IMR-90 (cell line): ENCODE measurements around the gene ADAMTS9. TPM values are rescaled to one million over a fixed set of nuclear protein-coding genes. Genes with fewer than 3 reads are reported as not detected.

Experiments used
- ATAC-seq: fragments of 200-7000 bp; cut with Tn5 transposase; 2 replicates; pipeline ENCODE4 v1.9.1; 2020; ENCODE audit warnings: low read depth, mild to moderate bottlenecking, moderate library complexity
- BruUV-seq: library from RNA; stranded (reverse); fragments of 400-500 nt; replicated peaks from 2 replicates; lab custom pipeline; 2021; lab: Mats Ljungman, UMichigan
- CTCF ChIA-PET: fragments of 300-600 bp; formaldehyde crosslinking; extraction: SDS; loops from one replicate; lab custom pipeline; 2021; ENCODE audit warnings: antibody characterized with exemption; lab: Yijun Ruan, JAX
- POLR2A ChIA-PET: fragments of 300-600 bp; sonication (Branson Sonifier 250); formaldehyde crosslinking; loops from one replicate; lab custom pipeline; 2022; ENCODE audit warnings: antibody characterized with exemption; ENCODE audit not compliant: unreplicated experiment; lab: Charles Lee
- DNase-seq: peaks from one replicate; pipeline ENCODE4 v3.0.0; 2013
- H2AFZ ChIP-seq: replicated peaks from 2 replicates; pipeline ENCODE3; 2013; ENCODE audit warnings: low read length, mild to moderate bottlenecking; ENCODE audit not compliant: poor library complexity
- H2AK5ac ChIP-seq: 2 replicates; pipeline ENCODE4 v1.6.1; 2013; ENCODE audit warnings: low read depth, low read length, inconsistent platforms
- H2AK9ac ChIP-seq: replicated peaks from 2 replicates; pipeline ENCODE3; 2013; ENCODE audit warnings: mild to moderate bottlenecking, low read depth, low read length, moderate library complexity; ENCODE audit not compliant: poor library complexity
- H2BK120ac ChIP-seq: 2 replicates; pipeline ENCODE4 v1.6.1; 2013; ENCODE audit warnings: low read depth, low read length, inconsistent platforms
- H2BK15ac ChIP-seq: 3 replicates; pipeline ENCODE4 v1.6.1; 2013; ENCODE audit warnings: low read depth, low read length, inconsistent platforms
- H2BK20ac ChIP-seq: 2 replicates; pipeline ENCODE4 v1.6.1; 2013; ENCODE audit warnings: low read depth, mild to moderate bottlenecking, inconsistent platforms, low read length, moderate library complexity
- H2BK5ac ChIP-seq: 2 replicates; pipeline ENCODE4 v1.6.1; 2013; ENCODE audit warnings: mild to moderate bottlenecking, low read depth, low read length, inconsistent platforms; ENCODE audit not compliant: poor library complexity, severe bottlenecking
- H3K14ac ChIP-seq: replicated peaks from 2 replicates; pipeline ENCODE4 v1.6.1; 2013; ENCODE audit warnings: low read depth, low read length, inconsistent platforms
- H3K18ac ChIP-seq: 2 replicates; pipeline ENCODE4 v1.6.1; 2013; ENCODE audit warnings: low read depth, low read length, control low read depth
- H3K23ac ChIP-seq: 2 replicates; pipeline ENCODE4 v1.6.1; 2013; ENCODE audit warnings: low read depth, low read length, inconsistent platforms
- H3K27ac ChIP-seq: 2 replicates; pipeline ENCODE4 v1.5.1; 2013; ENCODE audit warnings: mild to moderate bottlenecking, control low read depth, low read length; ENCODE audit not compliant: insufficient read depth
- H3K27me3 ChIP-seq: 2 replicates; pipeline ENCODE4 v1.6.1; 2013; ENCODE audit warnings: low read length; ENCODE audit not compliant: control insufficient read depth, insufficient read depth
- H3K36me3 ChIP-seq: 2 replicates; pipeline ENCODE4 v1.6.1; 2013; ENCODE audit warnings: low read length, mixed read lengths; ENCODE audit not compliant: control insufficient read depth, insufficient read depth
- H3K4ac ChIP-seq: 2 replicates; pipeline ENCODE4 v1.6.1; 2013; ENCODE audit warnings: low read depth, low read length, inconsistent platforms
- H3K4me1 ChIP-seq: 2 replicates; pipeline ENCODE4 v1.6.1; 2013; ENCODE audit warnings: low read length, mixed read lengths; ENCODE audit not compliant: control insufficient read depth, insufficient read depth
- H3K4me2 ChIP-seq: 2 replicates; pipeline ENCODE4 v1.6.1; 2013; ENCODE audit warnings: low read depth, mild to moderate bottlenecking, control low read depth, low read length, moderate library complexity
- H3K4me3 ChIP-seq: 2 replicates; pipeline ENCODE4 v1.5.1; 2013; ENCODE audit warnings: low read depth, mild to moderate bottlenecking, control low read depth, low read length, moderate library complexity; ENCODE audit not compliant: insufficient read depth
- H3K56ac ChIP-seq: 2 replicates; pipeline ENCODE4 v1.6.1; 2013; ENCODE audit warnings: low read length, inconsistent platforms; ENCODE audit not compliant: insufficient read depth; ENCODE audit errors: extremely low read depth
- H3K79me1 ChIP-seq, 2 experiments: 2 replicates each; pipeline ENCODE4 v1.6.1; 2013; ENCODE audit warnings: low read length in 2 of 2, inconsistent platforms in 1 of 2, low read depth in 1 of 2
- H3K9ac ChIP-seq: 2 replicates; pipeline ENCODE4 v1.6.1; 2013; ENCODE audit warnings: low read depth, low read length, control low read depth
- H3K9me1 ChIP-seq: 2 replicates; pipeline ENCODE4 v1.6.1; 2013; ENCODE audit warnings: low read length, inconsistent platforms; ENCODE audit not compliant: insufficient read depth
- H3K9me3 ChIP-seq: 2 replicates; pipeline ENCODE4 v1.6.1; 2013; ENCODE audit warnings: low read length; ENCODE audit not compliant: control insufficient read depth, insufficient read depth
- H4K20me1 ChIP-seq: 2 replicates; pipeline ENCODE4 v1.6.1; 2013; ENCODE audit warnings: low read length, inconsistent platforms; ENCODE audit not compliant: insufficient read depth
- H4K5ac ChIP-seq: 2 replicates; pipeline ENCODE4 v1.6.1; 2013; ENCODE audit warnings: mild to moderate bottlenecking, low read depth, low read length, control low read depth
- H4K8ac ChIP-seq, 2 experiments: 2 replicates each; pipeline ENCODE4 v1.6.1; 2013; ENCODE audit warnings: low read depth in 2 of 2, low read length in 2 of 2, control low read depth in 1 of 2, inconsistent platforms in 1 of 2
- H4K91ac ChIP-seq: 2 replicates; pipeline ENCODE4 v1.6.1; 2013; ENCODE audit warnings: low read depth, low read length, inconsistent platforms; ENCODE audit not compliant: insufficient read depth
- BHLHE40 ChIP-seq: fragments of 150-350 bp; IDR thresholded peaks from 2 replicates; pipeline ENCODE4 v1.6.1; 2016; ENCODE audit warnings: mild to moderate bottlenecking, low read depth, low read length
- CEBPB ChIP-seq: IDR thresholded peaks from 2 replicates; pipeline ENCODE4 v1.6.1; 2012; ENCODE audit warnings: low read depth, low read length, improper control_type of control experiment
- CHD1 ChIP-seq: IDR thresholded peaks from 2 replicates; pipeline ENCODE4 v1.6.1; 2012; ENCODE audit warnings: low read depth, low read length, improper control_type of control experiment
- FOS ChIP-seq: fragments of 150-350 bp; IDR thresholded peaks from 2 replicates; pipeline ENCODE4 v1.6.1; 2016; ENCODE audit warnings: low read depth, low read length
- MAFK ChIP-seq: IDR thresholded peaks from 2 replicates; pipeline ENCODE4 v1.6.1; 2012; ENCODE audit warnings: low read depth, low read length, improper control_type of control experiment
- MAZ ChIP-seq: IDR thresholded peaks from 2 replicates; pipeline ENCODE4 v1.6.1; 2012; ENCODE audit warnings: low read depth, mild to moderate bottlenecking, low read length, improper control_type of control experiment, moderate library complexity, borderline replicate concordance
- MXI1 ChIP-seq: IDR thresholded peaks from 2 replicates; pipeline ENCODE4 v1.6.1; 2012; ENCODE audit warnings: low read depth, mild to moderate bottlenecking, low read length, moderate library complexity, borderline replicate concordance
- NFE2L2 ChIP-seq: fragments of 150-350 bp; IDR thresholded peaks from 2 replicates; pipeline ENCODE4 v1.6.1; 2016; ENCODE audit warnings: low read depth, mild to moderate bottlenecking, low read length
- POLR2A ChIP-seq: IDR thresholded peaks from 2 replicates; pipeline ENCODE4 v1.6.1; 2012; ENCODE audit warnings: mild to moderate bottlenecking, low read depth, low read length
- RAD21 ChIP-seq: IDR thresholded peaks from 2 replicates; pipeline ENCODE4 v1.6.1; 2012; ENCODE audit warnings: low read length, improper control_type of control experiment
- RCOR1 ChIP-seq: IDR thresholded peaks from 2 replicates; pipeline ENCODE4 v1.6.1; 2012; ENCODE audit warnings: mild to moderate bottlenecking, low read length, improper control_type of control experiment; ENCODE audit not compliant: insufficient replicate concordance
- RFX5 ChIP-seq: IDR thresholded peaks from 2 replicates; pipeline ENCODE4 v1.8.0; 2012; ENCODE audit warnings: low read depth, mild to moderate bottlenecking, low read length, moderate library complexity
- SMC3 ChIP-seq: fragments of 150-350 bp; IDR thresholded peaks from 2 replicates; pipeline ENCODE4 v1.6.1; 2016; ENCODE audit warnings: low read depth, mild to moderate bottlenecking, antibody characterized with exemption, low read length, moderate library complexity
- WGBS, 2 experiments: methylation state at CpG; one replicate each; pipeline versions ENCODE4 v1.1.5 to v1.1.7; 2013; ENCODE audit warnings: missing lambda C conversion rate in 2 of 2; ENCODE audit not compliant: insufficient read length in 1 of 2; ENCODE audit errors: extremely low coverage in 2 of 2; 5-methylcytosine and 5-hydroxymethylcytosine counted together
- dilution Hi-C: fragments of 300-500 bp; cut with HindIII; formaldehyde crosslinking; loops from one replicate; pipeline ENCODE4 v1.14.3; 2018; ENCODE audit warnings: low sequenced_read_pairs; ENCODE audit not compliant: unreplicated experiment
- in situ Hi-C: fragments of 300-500 bp; cut with MboI; formaldehyde crosslinking; loops from 3 replicates; pipeline ENCODE4 v1.14.3; 2019; ENCODE audit warnings: low sequenced_read_pairs, inconsistent platforms, mixed read lengths
- intact Hi-C: fragments of 100-400 bp; cut with micrococcal nuclease; formaldehyde crosslinking; loops from 2 replicates; pipeline ENCODE4 v1.10.0; 2022
- polyA plus RNA-seq, 3 experiments: library from polyadenylated mRNA; depleted of rRNA; stranded (reverse); fragments of >200 nt; gene quantifications; 2 replicates each; pipeline ENCODE4 v1.2.3, GENCODE V29; 2012; ENCODE audit warnings: low replicate concordance in 1 of 3
- total RNA-seq: library from RNA; depleted of rRNA; stranded (reverse); fragments of >200 nt; gene quantifications from 2 replicates; pipeline ENCODE4 v1.2.3, GENCODE V29; 2012
- TF ChIP-seq, protein P1 (sequence below): fragments of 150-350 bp; IDR thresholded peaks from 2 replicates; pipeline ENCODE4 v1.6.1; 2016; ENCODE audit warnings: low read depth, mild to moderate bottlenecking, low read length, moderate library complexity, borderline replicate concordance
- TF ChIP-seq, protein P2 (sequence below): conservative IDR thresholded peaks from 2 replicates; pipeline ENCODE4 v1.5.1; 2012; ENCODE audit warnings: mild to moderate bottlenecking, low read depth, low read length, improper control_type of control experiment
- TF ChIP-seq, protein P3 (sequence below): fragments of 150-350 bp; IDR thresholded peaks from 2 replicates; pipeline ENCODE4 v1.6.1; 2017; ENCODE audit warnings: mild to moderate bottlenecking, antibody characterized with exemption, low read length, low read depth

ADAMTS9 gene
- total and polyA plus RNA-seq, 2 of the 4 experiments (the other 2 are of a cell fraction) = 0.55 to 1.1 TPM

DNA sequence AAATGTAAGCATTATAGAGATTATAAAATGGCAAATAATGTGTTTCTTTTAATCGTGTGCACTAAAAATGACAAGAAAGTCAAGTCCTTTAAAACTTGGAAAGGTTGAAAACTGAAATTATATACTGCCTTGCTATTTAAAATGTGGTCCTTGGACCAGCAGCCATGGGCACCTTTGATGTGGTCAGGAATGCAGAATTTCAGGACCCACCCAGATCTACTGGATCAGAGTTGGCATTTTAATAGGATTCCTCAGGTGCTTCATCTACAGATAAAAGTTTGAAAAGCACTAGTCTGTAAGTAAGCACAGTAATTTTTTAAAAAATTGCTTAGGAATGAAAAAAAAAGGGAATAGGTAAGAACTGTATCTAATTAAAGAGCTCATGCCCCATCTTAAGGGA, 55.8 kb downstream of the ADAMTS9 start:
- Histone ChIP-seq H3K9me3 (no peaks in the 10 kb centered on the region), H2AFZ (no peak overlapping the region), H3K14ac (no peak overlapping the region), H2BK5ac (no peak overlapping the region), H3K9me1 (no peaks in the 10 kb centered on the region), H3K27me3 (no peaks in the 10 kb centered on the region), H3K79me1 (no peaks in the 10 kb centered on the region), H3K36me3 (peaks cover 14% of the 10 kb centered on the region), H2AK5ac (no peak overlapping the region), H3K27ac (no peak overlapping the region), H3K4ac (no peak overlapping the region), H3K4me3 (no peak overlapping the region), H2BK15ac (no peak overlapping the region), H3K18ac (no peak overlapping the region), H2AK9ac (no peak overlapping the region), H3K56ac (no peak overlapping the region), H2BK20ac (no peak overlapping the region), H2BK120ac (no peak overlapping the region), H3K9ac (no peak overlapping the region), H3K4me2 (no peak overlapping the region), H4K20me1 (no peaks in the 10 kb centered on the region), H3K23ac (no peak overlapping the region), H4K5ac (no peak overlapping the region), H4K91ac (no peak overlapping the region), H4K8ac (no peak overlapping the region), H3K4me1 (no peaks in the 10 kb centered on the region)
- ATAC-seq (no peak), DNase-seq (no peak)
- in situ Hi-C loops = no loop called here
- TF ChIP-seq RFX5 = no peak
- TF ChIP-seq, protein P1, sequence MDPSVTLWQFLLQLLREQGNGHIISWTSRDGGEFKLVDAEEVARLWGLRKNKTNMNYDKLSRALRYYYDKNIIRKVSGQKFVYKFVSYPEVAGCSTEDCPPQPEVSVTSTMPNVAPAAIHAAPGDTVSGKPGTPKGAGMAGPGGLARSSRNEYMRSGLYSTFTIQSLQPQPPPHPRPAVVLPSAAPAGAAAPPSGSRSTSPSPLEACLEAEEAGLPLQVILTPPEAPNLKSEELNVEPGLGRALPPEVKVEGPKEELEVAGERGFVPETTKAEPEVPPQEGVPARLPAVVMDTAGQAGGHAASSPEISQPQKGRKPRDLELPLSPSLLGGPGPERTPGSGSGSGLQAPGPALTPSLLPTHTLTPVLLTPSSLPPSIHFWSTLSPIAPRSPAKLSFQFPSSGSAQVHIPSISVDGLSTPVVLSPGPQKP = no peak
- TF ChIP-seq MXI1 = no peak
- no peak for TF ChIP-seq RAD21
- no peak for TF ChIP-seq FOS
- TF ChIP-seq, protein P2, sequence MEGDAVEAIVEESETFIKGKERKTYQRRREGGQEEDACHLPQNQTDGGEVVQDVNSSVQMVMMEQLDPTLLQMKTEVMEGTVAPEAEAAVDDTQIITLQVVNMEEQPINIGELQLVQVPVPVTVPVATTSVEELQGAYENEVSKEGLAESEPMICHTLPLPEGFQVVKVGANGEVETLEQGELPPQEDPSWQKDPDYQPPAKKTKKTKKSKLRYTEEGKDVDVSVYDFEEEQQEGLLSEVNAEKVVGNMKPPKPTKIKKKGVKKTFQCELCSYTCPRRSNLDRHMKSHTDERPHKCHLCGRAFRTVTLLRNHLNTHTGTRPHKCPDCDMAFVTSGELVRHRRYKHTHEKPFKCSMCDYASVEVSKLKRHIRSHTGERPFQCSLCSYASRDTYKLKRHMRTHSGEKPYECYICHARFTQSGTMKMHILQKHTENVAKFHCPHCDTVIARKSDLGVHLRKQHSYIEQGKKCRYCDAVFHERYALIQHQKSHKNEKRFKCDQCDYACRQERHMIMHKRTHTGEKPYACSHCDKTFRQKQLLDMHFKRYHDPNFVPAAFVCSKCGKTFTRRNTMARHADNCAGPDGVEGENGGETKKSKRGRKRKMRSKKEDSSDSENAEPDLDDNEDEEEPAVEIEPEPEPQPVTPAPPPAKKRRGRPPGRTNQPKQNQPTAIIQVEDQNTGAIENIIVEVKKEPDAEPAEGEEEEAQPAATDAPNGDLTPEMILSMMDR = no peak
- no peak for TF ChIP-seq NFE2L2
- TF ChIP-seq POLR2A = no peak
- TF ChIP-seq CEBPB = no peak
- no peak for TF ChIP-seq SMC3
- TF ChIP-seq CHD1 = no peak
- no peak for TF ChIP-seq MAFK
- TF ChIP-seq RCOR1 = no peak
- TF ChIP-seq MAZ = no peak
- no peak for TF ChIP-seq BHLHE40
- TF ChIP-seq, protein P3, sequence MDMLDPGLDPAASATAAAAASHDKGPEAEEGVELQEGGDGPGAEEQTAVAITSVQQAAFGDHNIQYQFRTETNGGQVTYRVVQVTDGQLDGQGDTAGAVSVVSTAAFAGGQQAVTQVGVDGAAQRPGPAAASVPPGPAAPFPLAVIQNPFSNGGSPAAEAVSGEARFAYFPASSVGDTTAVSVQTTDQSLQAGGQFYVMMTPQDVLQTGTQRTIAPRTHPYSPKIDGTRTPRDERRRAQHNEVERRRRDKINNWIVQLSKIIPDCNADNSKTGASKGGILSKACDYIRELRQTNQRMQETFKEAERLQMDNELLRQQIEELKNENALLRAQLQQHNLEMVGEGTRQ = no peak
- intact Hi-C loops = no loop called here
- ChIA-PET POLR2A (no interaction called here), CTCF (no interaction called here)
- BruUV-seq = no TSS peak
- dilution Hi-C loops = no loop called here
- 67% methylated on average over 1 of the region's 1 CpG; no CpG with 5 or more reads in 1 of the 2 experiments for WGBS, 2 experiments
